ENCODE data around the gene FGF13. TPM values are rescaled to one million over a fixed set of nuclear protein-coding genes. Genes with fewer than 3 reads are reported as not detected.

FGF13 gene
- total and polyA plus RNA-seq, 2 donors (not counting 3 experiments of a cell fraction or from before 2014, with no cell fraction given): 0.07 to 0.20 TPM

- H3K36me3 ChIP-seq (ENCODE audit: control insufficient read depth in 2 of 2, extremely low read depth in 1 of 2, insufficient read depth in 2 of 2, low read length in 2 of 2): no peaks in the 10 kb centered on the region
- H3K4me3 ChIP-seq (replicated peaks in 1 of 3; ENCODE audit: insufficient read depth in 1 of 3, low read depth in 1 of 3, low read length in 3 of 3): no peak overlapping the region
- POLR2A ChIA-PET: no interaction called here
- no peak for FAIRE-seq
- intact Hi-C loops (cut with micrococcal nuclease) (no loop called here), dilution Hi-C loops (cut with MboI; ENCODE audit: extremely low pct_ligation_motif_present, low sequenced_read_pairs) (no loop called here)
- TF ChIP-seq MYC (IDR thresholded peaks at IDR 0.05; ENCODE audit: low read depth, low read length) (no peak), CTCF (IDR thresholded peaks at IDR 0.05; ENCODE audit: extremely low read depth in 1 of 2, insufficient read depth in 1 of 2, low read depth in 1 of 2, low read length in 2 of 2) (no peak), FOS (IDR thresholded peaks at IDR 0.05; ENCODE audit: borderline replicate concordance, insufficient read depth, low read length) (no peak), POLR2AphosphoS5 (IDR thresholded peaks at IDR 0.05; ENCODE audit: insufficient read depth, low read depth, low read length) (no peak), POLR2A (IDR thresholded peaks at IDR 0.05; ENCODE audit: low read depth, low read length) (no peak)
- H3K4me1 ChIP-seq (ENCODE audit: control insufficient read depth, extremely low read depth, insufficient read depth, low read length): no peaks in the 10 kb centered on the region
- H3K9me1 ChIP-seq (replicated peaks; ENCODE audit: control insufficient read depth, extremely low read depth, insufficient read depth, low read length): no peaks in the 10 kb centered on the region
- CTCF ChIA-PET: no interaction called here
- BruUV-seq (replicated peaks): no TSS peak
- no peak for DNase-seq (ENCODE audit: low read depth, low spot score)
- H3K27ac ChIP-seq (ENCODE audit: insufficient read depth, low read depth, low read length): no peak overlapping the region
- no peaks in the 10 kb centered on the region for H4K20me1 ChIP-seq (replicated peaks; ENCODE audit: control insufficient read depth, extremely low read depth, insufficient read depth, low read length)
- no peaks in the 10 kb centered on the region for H3K79me2 ChIP-seq (ENCODE audit: control insufficient read depth, insufficient read depth, low read length)
- no peak overlapping the region for H2AFZ ChIP-seq (ENCODE audit: low read depth, low read length)
- no peak overlapping the region for H3K9ac ChIP-seq (replicated peaks; ENCODE audit: extremely low read depth, insufficient read depth, low read length)
- no peaks in the 10 kb centered on the region for H3K27me3 ChIP-seq (ENCODE audit: control insufficient read depth in 2 of 2, insufficient read depth in 2 of 2, low read length in 2 of 2)
- no peak overlapping the region for H3K4me2 ChIP-seq (ENCODE audit: insufficient read depth, low read length)
- no peaks in the 10 kb centered on the region for H3K9me3 ChIP-seq (replicated peaks; ENCODE audit: control insufficient read depth, insufficient read depth, low read length)
Measured at GRCh38 chrX:138704596-138704995, 6.9 kb downstream of the FGF13 start.

GRCh38 chrX:138704101-138704500 is 7.4 kb downstream of the FGF13 start:
- H4K20me1 ChIP-seq (replicated peaks; ENCODE audit: control insufficient read depth, extremely low read depth, insufficient read depth, low read length): no peaks in the 10 kb centered on the region
- DNase-seq (ENCODE audit: low read depth, low spot score): no peak
- no peak overlapping the region for H3K9ac ChIP-seq (replicated peaks; ENCODE audit: extremely low read depth, insufficient read depth, low read length)
- H3K4me1 ChIP-seq (ENCODE audit: control insufficient read depth, extremely low read depth, insufficient read depth, low read length): no peaks in the 10 kb centered on the region
- no peaks in the 10 kb centered on the region for H3K9me1 ChIP-seq (replicated peaks; ENCODE audit: control insufficient read depth, extremely low read depth, insufficient read depth, low read length)
- ChIA-PET CTCF (no interaction called here), POLR2A (no interaction called here)
- intact Hi-C loops (cut with micrococcal nuclease): no loop called here
- no peaks in the 10 kb centered on the region for H3K79me2 ChIP-seq (ENCODE audit: control insufficient read depth, insufficient read depth, low read length)
- TF ChIP-seq CTCF (IDR thresholded peaks at IDR 0.05; ENCODE audit: extremely low read depth in 1 of 2, insufficient read depth in 1 of 2, low read depth in 1 of 2, low read length in 2 of 2): no peak
- no peak for TF ChIP-seq MYC (IDR thresholded peaks at IDR 0.05; ENCODE audit: low read depth, low read length)
- TF ChIP-seq EZH2 (IDR thresholded peaks at IDR 0.05; ENCODE audit: borderline replicate concordance, low read depth, low read length, severe bottlenecking): no peak
- TF ChIP-seq POLR2A (IDR thresholded peaks at IDR 0.05; ENCODE audit: low read depth, low read length): no peak
- TF ChIP-seq JUN (IDR thresholded peaks at IDR 0.05; ENCODE audit: borderline replicate concordance, insufficient read depth, insufficient read length, low read depth): no peak
- no peak for TF ChIP-seq MAX (IDR thresholded peaks at IDR 0.05; ENCODE audit: insufficient read depth, insufficient read length)
- FAIRE-seq: no peak
- dilution Hi-C loops (cut with MboI; ENCODE audit: extremely low pct_ligation_motif_present, low sequenced_read_pairs): no loop called here
- H3K9me3 ChIP-seq (replicated peaks; ENCODE audit: control insufficient read depth, insufficient read depth, low read length): no peaks in the 10 kb centered on the region
- no peak overlapping the region for H2AFZ ChIP-seq (ENCODE audit: low read depth, low read length)
- H3K4me2 ChIP-seq (ENCODE audit: insufficient read depth, low read length): no peak overlapping the region
- no peaks in the 10 kb centered on the region for H3K27me3 ChIP-seq (ENCODE audit: control insufficient read depth in 2 of 2, insufficient read depth in 2 of 2, low read length in 2 of 2)
- BruUV-seq (replicated peaks): no TSS peak
- no peak overlapping the region for H3K27ac ChIP-seq (ENCODE audit: insufficient read depth, low read depth, low read length)
- no peaks in the 10 kb centered on the region for H3K36me3 ChIP-seq (ENCODE audit: control insufficient read depth in 2 of 2, extremely low read depth in 1 of 2, insufficient read depth in 2 of 2, low read length in 2 of 2)
- no peak overlapping the region for H3K4me3 ChIP-seq (replicated peaks in 1 of 3; ENCODE audit: insufficient read depth in 1 of 3, low read depth in 1 of 3, low read length in 3 of 3)
